Fibroblast of the aortic adventitia (primary cell): Measurements from ENCODE around the gene BBS5. TPM values are rescaled to one million over a fixed set of nuclear protein-coding genes. Genes with fewer than 3 reads are reported as not detected.
A peak's percentile ranks its signal among the peaks of the same experiment; 100 is the strongest.
"Not testable (repeated sequence)": the region's sequence is repeated elsewhere in the genome, so short reads cannot be mapped to it uniquely, and the experiment has no call there.

Experiments used
- DNase-seq: peaks from one replicate; pipeline ENCODE4 v3.0.0-alpha.2; 2010; ENCODE audit warnings: low read depth
- H3K4me3 ChIP-seq: 2 replicates; pipeline ENCODE4 v1.5.1; 2011; ENCODE audit warnings: low read depth, mild to moderate bottlenecking, control low read depth, low read length, moderate library complexity
- CTCF ChIP-seq: IDR thresholded peaks from 2 replicates; pipeline ENCODE4 v1.5.1; 2011; ENCODE audit warnings: mild to moderate bottlenecking, low read length, control low read depth, inconsistent platforms; ENCODE audit not compliant: insufficient read depth
- total RNA-seq: library from RNA; depleted of rRNA; stranded (reverse); fragments of >200 nt; gene quantifications from 2 replicates; pipeline ENCODE4 v1.2.3, GENCODE V29; 2012; ENCODE audit warnings: low replicate concordance

BBS5 gene
- total RNA-seq, 1 donor: 7.3 TPM

- no peak overlapping the region for H3K4me3 ChIP-seq
- TF ChIP-seq CTCF: no peak
- DNase-seq: no peak
Measured at GRCh38 chr2:169513926-169514325, 34.6 kb downstream of the BBS5 start.

GRCh38 chr2:169514758-169515157, 35.5 kb downstream of the BBS5 start:
- DNase-seq, H3K4me3 ChIP-seq: not testable (repeated sequence)

- not testable (repeated sequence) for H3K4me3 ChIP-seq, DNase-seq
Measured at GRCh38 chr2:169516488-169516995, 37.2 kb downstream of the BBS5 start.

- H3K4me3 ChIP-seq: no peak overlapping the region
- no peak for DNase-seq
- TF ChIP-seq CTCF: no peak
Measured at GRCh38 chr2:169520896-169521295, 41.6 kb downstream of the BBS5 start.

- DNase-seq: no peak
- H3K4me3 ChIP-seq: no peak overlapping the region
- TF ChIP-seq CTCF: no peak
Measured at GRCh38 chr2:169523681-169524080, 44.4 kb downstream of the BBS5 start.

GRCh38 chr2:169525434-169525833, 46.1 kb downstream of the BBS5 start:
- H3K4me3 ChIP-seq: no peak overlapping the region
- DNase-seq: no peak

GRCh38 chr2:169526451-169526850, 47.2 kb downstream of the BBS5 start:
- no peak for DNase-seq
- TF ChIP-seq CTCF: no peak
- no peak overlapping the region for H3K4me3 ChIP-seq

More at GRCh38 chr2:169525434-169525833, 46.1 kb downstream of the BBS5 start:
- no peak for TF ChIP-seq CTCF

GRCh38 chr2:169528271-169528701, 49.0 kb downstream of the BBS5 start:
- no peak overlapping the region for H3K4me3 ChIP-seq
- DNase-seq: peak; percentile 62
- TF ChIP-seq CTCF: peak; percentile 84

GRCh38 chr2:169539460-169539859, 60.2 kb downstream of the BBS5 start:
- not testable (repeated sequence) for DNase-seq, H3K4me3 ChIP-seq
